Parathyroid adenoma (tissue), 2 donors: ENCODE results near the gene ITPRID1.

ENCODE experiments used
- H2AFZ ChIP-seq: fragments of 300-600 bp; sonication (generic); one replicate; pipeline ENCODE4 v1.7.0; 2017; ENCODE audit warnings: antibody characterized with exemption, mild to moderate bottlenecking
- H3K27ac ChIP-seq: fragments of 300-600 bp; sonication (generic); one replicate; pipeline ENCODE4 v1.7.0; 2017
- H3K27me3 ChIP-seq: fragments of 300-600 bp; sonication (generic); one replicate; pipeline ENCODE4 v1.7.0; 2017; ENCODE audit warnings: low read length; ENCODE audit not compliant: control insufficient read depth, insufficient read depth
- H3K36me3 ChIP-seq: fragments of 300-600 bp; sonication (generic); one replicate; pipeline ENCODE4 v1.7.0; 2017; ENCODE audit warnings: low read length; ENCODE audit not compliant: control insufficient read depth, insufficient read depth
- H3K4me1 ChIP-seq: fragments of 300-600 bp; sonication (generic); one replicate; pipeline ENCODE4 v1.7.0; 2017; ENCODE audit warnings: control low read depth
- H3K4me2 ChIP-seq: fragments of 300-600 bp; sonication (generic); one replicate; pipeline ENCODE4 v1.7.0; 2017; ENCODE audit warnings: low read length
- H3K4me3 ChIP-seq: fragments of 300-600 bp; sonication (generic); one replicate; pipeline ENCODE4 v1.7.0; 2017; ENCODE audit warnings: low read depth, low read length
- H3K79me2 ChIP-seq: fragments of 300-600 bp; sonication (generic); one replicate; pipeline ENCODE4 v1.7.0; 2017; ENCODE audit warnings: control low read depth
- H3K9ac ChIP-seq: fragments of 300-600 bp; sonication (generic); one replicate; pipeline ENCODE4 v1.7.0; 2017; ENCODE audit warnings: mild to moderate bottlenecking
- H3K9me3 ChIP-seq: fragments of 300-600 bp; sonication (generic); one replicate; pipeline ENCODE4 v1.7.0; 2017; ENCODE audit warnings: low read length; ENCODE audit not compliant: control insufficient read depth
- CTCF ChIP-seq: fragments of 300-600 bp; sonication (generic); IDR thresholded peaks from one replicate; pipeline ENCODE4 v1.7.0; 2017; ENCODE audit warnings: antibody characterized with exemption, mild to moderate bottlenecking
- donor health status: primary hyperparathyroidism.

ITPRID1 gene

GRCh38 chr7:31647511-31647910 is 133.6 kb downstream of the ITPRID1 start:
- Histone ChIP-seq H3K4me2 (no peak overlapping the region), H2AFZ (no peak overlapping the region), H3K9ac (no peak overlapping the region), H3K79me2 (no peaks in the 10 kb centered on the region), H3K4me1 (no peaks in the 10 kb centered on the region), H3K9me3 (no peaks in the 10 kb centered on the region), H3K4me3 (no peak overlapping the region), H3K27me3 (no peaks in the 10 kb centered on the region), H3K36me3 (no peaks in the 10 kb centered on the region), H3K27ac (no peak overlapping the region)
- TF ChIP-seq CTCF: no peak

- no peak overlapping the region for H3K4me2 ChIP-seq
- no peaks in the 10 kb centered on the region for H3K9me3 ChIP-seq
- no peak overlapping the region for H3K9ac ChIP-seq
- no peak overlapping the region for H3K27ac ChIP-seq
- H2AFZ ChIP-seq: no peak overlapping the region
- no peaks in the 10 kb centered on the region for H3K27me3 ChIP-seq
- H3K4me3 ChIP-seq: no peak overlapping the region
- no peak for TF ChIP-seq CTCF
- no peaks in the 10 kb centered on the region for H3K36me3 ChIP-seq
- H3K79me2 ChIP-seq: no peaks in the 10 kb centered on the region
- H3K4me1 ChIP-seq: no peaks in the 10 kb centered on the region
Observed at GRCh38 chr7:31648288-31648687, 134.4 kb downstream of the ITPRID1 start.

- H3K79me2 ChIP-seq: no peaks in the 10 kb centered on the region
- no peak overlapping the region for H3K9ac ChIP-seq
- H3K9me3 ChIP-seq: no peaks in the 10 kb centered on the region
- no peak overlapping the region for H3K27ac ChIP-seq
- H2AFZ ChIP-seq: no peak overlapping the region
- H3K4me2 ChIP-seq: no peak overlapping the region
- no peak for TF ChIP-seq CTCF
- no peaks in the 10 kb centered on the region for H3K36me3 ChIP-seq
- no peaks in the 10 kb centered on the region for H3K27me3 ChIP-seq
- no peak overlapping the region for H3K4me3 ChIP-seq
- H3K4me1 ChIP-seq: no peaks in the 10 kb centered on the region
Observed at GRCh38 chr7:31648880-31649279, 135.0 kb downstream of the ITPRID1 start.

GRCh38 chr7:31651234-31652062 is 137.6 kb downstream of the ITPRID1 start:
- H3K36me3 ChIP-seq: no peaks in the 10 kb centered on the region
- no peak overlapping the region for H2AFZ ChIP-seq
- no peak overlapping the region for H3K9ac ChIP-seq
- H3K27ac ChIP-seq: no peak overlapping the region
- H3K4me2 ChIP-seq: no peak overlapping the region
- no peaks in the 10 kb centered on the region for H3K27me3 ChIP-seq
- no peaks in the 10 kb centered on the region for H3K79me2 ChIP-seq
- no peaks in the 10 kb centered on the region for H3K4me1 ChIP-seq
- H3K4me3 ChIP-seq: no peak overlapping the region
- TF ChIP-seq CTCF: no peak
- no peaks in the 10 kb centered on the region for H3K9me3 ChIP-seq

GRCh38 chr7:31652063-31652326 is 138.1 kb downstream of the ITPRID1 start:
- no peaks in the 10 kb centered on the region for H3K9me3 ChIP-seq
- no peak for TF ChIP-seq CTCF
- no peaks in the 10 kb centered on the region for H3K36me3 ChIP-seq
- H3K27ac ChIP-seq: no peak overlapping the region
- no peaks in the 10 kb centered on the region for H3K4me1 ChIP-seq
- H3K4me3 ChIP-seq: no peak overlapping the region
- H3K27me3 ChIP-seq: no peaks in the 10 kb centered on the region
- H3K79me2 ChIP-seq: no peaks in the 10 kb centered on the region
- H2AFZ ChIP-seq: no peak overlapping the region
- no peak overlapping the region for H3K4me2 ChIP-seq
- H3K9ac ChIP-seq: no peak overlapping the region
